Amniotic stem cell (primary cell): ENCODE results near the gene EHBP1L1.
A peak's percentile ranks its signal among the peaks of the same experiment; 100 is the strongest.

Experiments
- DNase-seq: peaks from one replicate; lab custom pipeline; 2025; lab: John Stamatoyannopoulos, UW

The EHBP1L1 gene

GRCh38 chr11:65595131-65595530 lies 19.3 kb downstream of the EHBP1L1 start:
- no peak for DNase-seq

DNA sequence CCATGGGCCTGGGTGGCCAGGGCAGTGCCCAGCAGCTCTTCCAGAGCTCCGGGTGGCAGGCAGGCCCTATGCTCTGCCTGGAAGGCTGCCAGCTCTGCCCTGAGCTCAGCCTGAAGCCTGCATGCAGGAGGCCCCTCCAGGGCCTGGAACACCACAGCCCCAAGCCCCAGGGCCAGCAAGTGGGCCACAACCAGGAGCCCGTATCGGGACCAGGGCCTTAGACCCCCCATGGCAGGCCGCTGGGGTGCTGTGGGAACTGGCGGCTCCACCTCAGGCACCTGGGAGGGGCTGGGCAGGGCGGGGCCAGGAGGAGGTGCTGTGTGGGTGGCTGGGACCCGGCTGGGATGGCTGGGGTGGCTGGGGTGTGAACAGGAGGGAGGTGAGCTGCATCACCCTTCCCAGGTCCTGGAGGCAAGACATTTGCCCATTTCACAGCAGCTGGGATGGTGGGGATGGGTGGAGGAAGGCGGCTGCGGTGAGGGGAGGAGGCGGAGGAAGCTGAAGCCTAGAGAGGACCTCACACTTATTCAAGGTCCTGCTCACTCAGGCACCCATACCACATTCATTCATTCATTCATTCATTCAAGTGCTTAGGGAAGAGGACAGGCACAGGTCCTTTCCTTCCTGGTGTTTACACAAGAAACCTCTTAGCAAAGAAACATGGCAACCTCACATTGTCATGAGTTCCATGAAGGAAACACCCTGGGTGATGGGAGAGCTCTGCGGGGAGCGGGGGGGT lies 19.9 kb downstream of the EHBP1L1 start, which contains the start of gene KCNK7:
Gene KCNK7, minus strand, starts transcription at position 258 of the 739 bp plus-strand sequence. Its CDS starts 28 bp downstream, at position 230.
- DNase-seq: no peak

DNA sequence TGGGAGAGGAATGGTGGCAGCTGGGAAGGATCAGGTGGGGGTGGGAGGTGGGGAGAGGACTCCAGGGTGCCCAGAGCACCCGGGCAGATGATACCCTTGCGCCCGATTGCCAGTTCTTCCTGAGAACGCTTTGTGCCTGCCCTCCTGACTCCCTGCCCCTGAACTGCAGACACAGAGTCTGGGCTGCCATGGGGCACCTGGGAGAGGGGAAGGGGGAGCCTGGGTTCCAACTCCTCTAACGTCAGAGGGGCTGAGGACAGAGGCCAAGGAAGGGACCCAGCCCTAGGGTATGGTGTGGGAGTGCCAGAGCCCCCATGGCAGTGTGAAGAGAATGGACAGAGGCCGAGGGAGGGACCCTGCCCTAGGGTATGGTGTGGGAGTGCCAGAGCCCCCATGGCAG lies 20.7 kb downstream of the EHBP1L1 start:
- DNase-seq: no peak

DNA sequence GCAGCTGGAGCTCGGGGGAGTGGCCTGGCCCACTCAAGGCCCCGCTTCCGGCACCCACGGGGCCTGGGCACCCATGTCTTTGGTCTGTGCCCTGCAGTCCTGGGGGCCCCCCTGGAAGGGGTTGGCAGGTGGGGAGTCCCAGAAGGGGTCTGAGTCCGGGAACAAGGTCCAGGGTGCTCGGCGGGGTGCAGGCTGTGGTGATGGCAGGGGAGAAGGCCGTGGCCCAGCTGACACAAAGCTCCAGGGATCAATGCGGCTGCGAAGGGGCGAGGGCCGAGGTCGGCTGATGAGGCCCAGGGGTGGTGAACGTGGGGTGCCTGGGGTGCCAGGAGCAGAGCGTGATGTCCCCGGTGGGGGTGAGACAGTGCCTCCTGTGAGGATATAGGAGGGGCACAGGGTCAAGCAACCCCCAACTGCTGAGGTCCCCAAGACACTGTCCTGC lies 22.4 kb downstream of the EHBP1L1 start:
- no peak for DNase-seq

DNA sequence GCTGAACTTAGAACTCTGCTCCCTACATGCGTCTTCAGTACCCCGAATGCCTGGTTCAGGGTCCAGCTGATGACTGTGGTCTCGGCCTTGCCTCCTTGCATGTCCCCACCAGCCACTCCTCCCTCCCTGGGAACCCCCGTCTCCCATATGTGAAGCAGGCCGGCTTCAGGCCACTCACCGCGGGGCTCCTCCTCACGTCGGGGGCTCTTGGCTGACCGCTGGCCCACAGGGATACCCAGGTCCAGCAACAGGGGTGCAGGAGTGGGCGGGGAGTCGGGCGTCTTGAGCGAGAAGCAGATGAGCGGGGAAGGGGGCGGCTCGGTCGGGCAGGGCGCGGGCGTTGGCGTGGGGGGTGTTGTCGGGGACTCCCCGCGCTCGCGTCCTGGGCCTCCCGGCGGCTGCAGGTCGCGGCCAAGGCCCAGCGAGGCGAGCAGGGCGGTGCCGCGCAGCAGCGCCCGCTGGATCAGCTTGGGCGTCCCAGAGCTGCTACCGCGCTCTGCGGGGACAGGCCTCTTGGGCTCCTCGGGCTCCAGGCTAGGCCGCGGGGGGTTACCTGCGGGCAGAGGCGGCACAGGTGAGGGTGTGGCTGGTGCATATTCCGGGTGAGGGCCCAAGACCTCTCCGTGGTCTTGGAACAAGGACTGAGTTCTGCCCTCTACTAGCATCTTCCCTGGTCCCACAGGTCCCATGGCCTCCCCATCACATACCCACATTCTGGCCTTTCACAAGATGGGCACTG lies 23.5 kb downstream of the EHBP1L1 start:
- DNase-seq: no peak

DNA sequence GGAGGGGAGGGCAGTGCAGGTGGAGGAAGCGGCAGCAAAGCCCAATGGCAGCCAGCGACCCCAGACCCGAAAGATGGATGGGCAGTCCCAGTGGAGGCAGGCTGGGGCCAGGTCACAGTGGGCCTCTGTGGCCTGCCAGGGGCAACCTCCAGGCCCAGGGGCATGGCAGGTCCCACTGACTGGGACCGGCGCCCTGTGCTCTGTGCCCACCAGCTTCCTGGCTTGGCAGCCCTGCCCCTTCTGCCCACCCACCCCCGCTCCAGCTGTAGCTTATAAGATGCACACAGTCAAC lies 24.0 kb downstream of the EHBP1L1 start:
- DNase-seq: no peak

GRCh38 chr11:65604258-65604657 lies 28.4 kb downstream of the EHBP1L1 start:
- DNase-seq: no peak

DNA sequence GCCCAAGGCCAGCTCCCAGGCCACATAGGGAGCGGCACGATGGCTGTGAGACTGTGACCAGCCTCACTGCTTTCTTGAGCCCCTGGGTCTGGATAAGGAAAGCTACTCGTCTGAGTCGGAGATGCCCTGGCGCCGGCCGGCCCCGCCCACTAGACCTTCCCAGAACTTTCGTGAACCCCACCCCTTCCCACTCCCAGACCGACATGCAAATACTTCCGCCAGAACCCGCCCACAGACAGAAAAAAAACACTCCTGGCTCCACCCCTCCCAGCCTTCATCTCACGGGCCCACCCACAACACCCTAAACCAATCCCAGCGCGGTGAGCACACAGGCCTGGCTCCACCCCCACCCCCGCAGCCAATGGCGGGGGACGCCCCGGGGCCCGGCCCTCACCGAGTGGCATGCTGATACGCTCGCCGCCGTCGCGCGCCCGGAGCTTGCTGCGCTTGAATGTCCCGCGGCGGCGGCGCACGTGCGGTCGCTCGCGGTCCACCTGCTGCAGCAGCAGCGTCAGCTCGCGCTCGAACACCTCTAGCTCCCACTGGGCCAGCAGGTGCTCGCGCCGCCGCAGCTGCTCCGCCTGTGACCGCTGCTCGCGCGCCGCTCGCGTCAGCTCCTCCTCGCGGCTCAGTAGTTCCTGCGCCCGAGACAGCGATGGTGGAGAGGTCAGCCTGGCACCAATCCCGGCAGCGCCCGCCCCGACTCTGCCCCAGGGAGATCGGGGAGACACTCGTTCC lies 31.2 kb downstream of the EHBP1L1 start:
- peak; percentile 58 for DNase-seq

DNA sequence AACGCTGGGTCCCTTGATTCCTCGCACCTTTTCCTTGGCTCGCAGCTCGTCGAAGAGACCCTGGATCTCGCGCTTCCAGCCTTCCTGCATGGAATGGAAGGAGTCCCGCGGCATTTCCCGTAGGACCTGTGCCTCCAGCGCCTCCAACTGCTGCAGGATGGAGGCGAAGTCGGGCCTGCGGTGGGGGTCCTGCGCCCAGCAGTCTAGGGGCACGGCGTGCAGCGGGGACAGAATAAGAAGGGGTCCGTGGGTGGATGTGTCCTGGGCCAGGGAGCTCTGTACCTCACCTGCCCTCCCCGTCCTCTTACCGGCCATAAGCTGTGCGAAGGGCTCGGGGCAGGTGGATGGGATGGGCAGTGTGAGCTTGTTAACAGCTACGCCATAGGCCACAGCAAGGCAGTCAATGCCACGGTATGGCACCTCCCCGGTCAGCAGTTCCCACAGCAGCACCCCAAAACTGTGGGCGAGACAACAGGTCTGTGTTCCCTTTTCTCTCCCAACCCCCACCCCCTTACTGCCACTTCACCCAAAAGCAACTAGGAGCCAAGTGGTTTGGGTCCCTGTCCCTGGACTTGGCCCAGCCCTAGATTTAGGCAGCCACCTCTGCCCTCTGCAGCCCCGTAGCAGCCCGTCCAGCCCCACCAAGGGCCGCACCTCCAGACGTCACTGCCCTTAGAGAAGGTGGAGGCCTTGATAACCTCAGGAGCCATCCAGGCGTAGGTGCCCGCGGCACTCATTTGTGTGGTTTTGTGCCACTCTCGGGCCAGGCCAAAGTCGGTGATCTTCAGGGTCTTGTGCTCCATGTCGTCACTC lies 32.0 kb downstream of the EHBP1L1 start:
- no peak for DNase-seq

DNA sequence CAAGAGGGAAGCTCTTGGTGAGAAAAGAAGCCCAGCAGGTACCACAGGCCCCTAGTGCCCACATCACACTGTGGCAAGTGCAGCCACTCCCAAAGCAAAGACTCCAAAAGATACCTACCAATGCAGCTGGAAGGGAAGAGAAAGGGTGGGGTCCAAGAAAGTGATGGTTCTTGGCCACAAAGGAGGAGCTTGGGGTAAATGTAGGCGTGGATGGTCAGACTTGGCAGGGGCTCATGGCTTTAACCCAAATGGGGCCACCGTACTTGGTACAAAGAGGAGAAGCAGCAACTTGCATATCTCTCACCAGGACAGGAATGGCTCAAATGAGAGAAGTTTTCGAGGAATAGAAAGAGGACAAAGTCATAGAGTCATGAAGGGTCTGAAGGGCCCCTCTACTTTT lies 33.4 kb downstream of the EHBP1L1 start:
- no peak for DNase-seq

DNA sequence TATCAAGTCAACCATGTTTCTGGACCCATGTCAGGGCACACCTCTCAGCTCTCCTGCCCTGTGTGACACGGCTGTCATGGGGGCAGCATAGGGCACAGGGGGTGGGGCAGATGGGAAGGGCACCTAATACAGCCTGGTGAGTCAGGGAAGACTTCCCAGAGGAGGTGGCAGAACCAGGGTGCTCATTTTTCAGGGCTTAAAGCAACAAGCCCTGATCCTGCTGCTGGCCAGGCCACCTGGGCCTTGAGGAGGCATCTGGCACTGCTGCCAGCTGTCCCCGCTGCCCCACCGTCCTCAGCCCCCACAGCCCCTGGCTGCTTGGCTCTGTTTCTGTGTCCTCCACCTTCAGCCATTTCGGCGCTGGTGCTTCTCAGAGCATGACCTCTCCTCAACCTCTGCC lies 33.8 kb downstream of the EHBP1L1 start:
- DNase-seq: no peak

DNA sequence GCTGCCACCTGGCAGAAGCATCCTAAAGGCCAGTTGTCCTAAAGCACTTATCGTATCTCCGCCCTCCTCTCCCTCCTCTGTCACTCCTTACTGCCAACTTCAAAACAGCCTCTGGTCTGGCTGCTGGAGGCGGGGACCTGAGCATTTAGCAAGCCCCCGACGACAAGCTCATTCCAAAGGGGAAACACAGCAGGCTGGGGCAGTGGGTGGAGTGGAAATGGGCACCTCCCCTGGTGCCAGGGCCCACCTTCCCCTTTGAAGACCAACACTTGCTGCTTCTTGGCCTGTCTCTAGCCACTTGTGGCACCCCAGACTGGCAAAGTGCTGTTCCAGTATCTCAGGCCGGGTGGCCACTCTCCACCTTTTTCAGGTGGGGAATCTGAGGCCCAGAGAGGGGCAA lies 34.6 kb downstream of the EHBP1L1 start:
- no peak for DNase-seq

- no peak for DNase-seq
Observed at GRCh38 chr11:65611028-65611757, 35.3 kb downstream of the EHBP1L1 start.

DNA sequence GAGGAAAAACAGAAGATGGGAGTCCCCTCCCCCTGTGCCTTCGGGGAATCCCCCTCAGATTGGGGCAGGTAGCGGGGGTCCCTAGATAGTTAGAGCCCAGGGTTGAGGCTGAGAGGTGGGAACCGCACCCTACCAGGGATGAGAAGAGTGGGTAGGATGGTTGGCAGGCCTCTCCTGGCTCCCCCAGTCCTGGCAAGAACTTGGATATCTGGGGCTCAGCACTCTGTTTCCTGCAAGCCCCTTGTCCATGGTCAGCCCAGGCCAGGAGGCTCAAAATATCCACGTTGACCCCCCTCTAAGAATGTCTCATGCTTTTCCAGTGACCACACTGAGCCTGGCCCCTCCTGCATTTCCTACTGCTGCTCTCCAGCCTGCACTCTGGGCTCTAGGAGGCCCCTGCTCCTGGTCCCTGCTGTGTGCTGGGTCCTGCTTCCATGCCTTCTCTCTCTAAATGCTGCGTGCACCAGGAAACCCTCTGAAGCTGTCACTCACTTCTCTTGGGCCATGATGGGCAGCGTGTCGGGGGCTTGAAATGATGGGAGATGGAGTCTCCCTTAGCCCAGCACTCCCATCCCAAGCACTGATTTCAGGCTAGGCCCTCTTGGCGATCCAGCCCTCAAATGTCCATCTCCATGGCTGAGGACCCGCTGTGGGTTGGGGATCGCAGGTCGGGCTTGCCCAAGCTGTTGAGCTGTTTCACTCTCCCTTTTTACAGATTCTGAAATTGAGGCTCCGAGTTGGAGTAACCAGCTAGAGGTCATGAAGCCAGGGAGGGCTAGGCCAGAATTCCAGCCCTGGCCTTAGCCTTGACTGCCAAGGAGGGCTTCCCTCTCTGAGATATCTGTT lies 36.1 kb downstream of the EHBP1L1 start:
- no peak for DNase-seq

DNA sequence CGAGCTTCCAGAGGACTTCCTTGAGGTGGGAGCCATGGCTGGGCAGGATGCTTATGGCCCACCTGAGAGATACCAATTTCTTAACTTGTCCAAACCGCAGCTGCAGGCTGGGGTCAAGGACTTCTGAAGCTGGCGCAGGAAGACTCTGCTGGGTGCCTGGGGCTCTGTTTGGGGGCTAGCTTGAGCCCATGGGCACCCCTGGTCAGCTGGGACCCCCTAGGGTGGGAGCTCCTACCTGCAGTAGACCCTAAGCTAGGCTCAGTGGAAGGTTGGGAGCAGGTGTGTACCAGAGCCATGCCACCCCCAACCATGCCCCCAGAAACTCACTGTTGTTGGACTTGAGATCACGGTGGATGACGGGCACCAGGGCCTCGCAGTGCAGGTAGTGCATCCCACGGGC lies 36.8 kb downstream of the EHBP1L1 start:
- DNase-seq: no peak

GRCh38 chr11:65613091-65613928 lies 37.5 kb downstream of the EHBP1L1 start:
- no peak for DNase-seq

- peak; percentile 100 for DNase-seq
Observed at GRCh38 chr11:65615229-65615949, 39.5 kb downstream of the EHBP1L1 start, which contains the start of gene PCNX3. Gene PCNX3, plus strand, starts transcription at chr11:65615776. Its CDS starts 536 bp downstream, at chr11:65616312.

DNA sequence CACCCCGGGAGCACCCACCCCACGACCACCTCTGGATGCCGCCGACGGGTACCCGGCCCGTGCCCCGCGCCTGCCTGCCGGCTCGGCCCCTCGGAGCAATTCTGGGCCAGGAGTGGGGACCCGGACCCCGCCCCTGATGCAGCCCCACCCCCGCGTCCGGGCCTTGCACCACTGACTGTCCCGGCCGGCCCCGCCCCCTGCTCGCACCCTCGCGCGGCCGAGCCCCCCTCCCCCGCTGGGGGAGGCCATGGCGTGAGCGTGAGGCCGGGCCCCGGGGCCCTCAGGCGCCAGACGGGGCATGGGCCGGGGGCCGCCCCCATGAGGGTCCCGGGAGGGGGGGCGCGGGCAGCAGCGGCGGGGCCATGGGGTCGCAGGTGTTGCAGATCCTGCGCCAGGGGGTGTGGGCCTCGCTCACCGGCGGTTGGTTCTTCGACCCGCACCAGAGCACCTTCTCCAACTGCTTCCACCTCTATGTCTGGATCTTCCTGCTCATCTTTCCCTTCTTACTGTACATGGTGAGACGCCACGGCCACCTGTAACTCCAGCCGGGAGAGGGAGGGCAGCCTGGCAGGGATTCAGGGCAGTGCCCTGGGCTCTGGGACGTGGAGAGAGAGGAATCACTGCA lies 40.2 kb downstream of the EHBP1L1 start:
- no peak for DNase-seq
